Measurements from ENCODE around the gene KASH5. TPM values are rescaled to one million over a fixed set of nuclear protein-coding genes. Genes with fewer than 3 reads are reported as not detected.

Gene KASH5
- total RNA-seq, 1 experiment from 2014 or later = 0.42 TPM

- no peak for ATAC-seq
- peaks cover 36% of the 10 kb centered on the region for H3K4me1 Mint-ChIP-seq
- peaks cover 3% of the 10 kb centered on the region; the same call in 1 of the 2 replicates for H3K36me3 Mint-ChIP-seq
- H3K27me3 Mint-ChIP-seq (ENCODE audit: low read depth) = peaks cover 100% of the 10 kb centered on the region
- no peak for DNase-seq (ENCODE audit: low spot score)
- POLR2A ChIA-PET = interaction anchor here (0.7 to 1.6 kb wide), 4 partner anchors 18 to 60 kb away, joined by 3 to 7 read pairs (median 5); partner anchors contain the start of genes ALDH16A1 and RPS11
- TF ChIP-seq ZNF396 (CRISPR knock-in tag; IDR thresholded peaks at IDR 0.05; ENCODE audit: borderline replicate concordance) (no peak), ZNF121 (CRISPR knock-in tag; IDR thresholded peaks at IDR 0.05) (peak; percentile 53; the same call in 1 of the 2 replicates), KAT7 (CRISPR knock-in tag; IDR thresholded peaks at IDR 0.05; ENCODE audit: borderline replicate concordance) (no peak), HMGA2 (CRISPR knock-in tag; IDR thresholded peaks at IDR 0.05) (no peak), NFATC4 (CRISPR knock-in tag; IDR thresholded peaks at IDR 0.05) (no peak), RELA (CRISPR knock-in tag; IDR thresholded peaks at IDR 0.05; ENCODE audit: borderline replicate concordance) (no peak)
- CTCF ChIA-PET = interaction anchor here (0.7 to 2.6 kb wide), 19 partner anchors 10 to 436 kb away, joined by 3 to 28 read pairs (median 5); partner anchors contain the start of genes ALDH16A1, DKKL1, GFY and PIH1D1
- peaks cover 11% of the 10 kb centered on the region for H3K9me3 Mint-ChIP-seq
- peak overlapping the region; percentile 66 for H3K4me3 Mint-ChIP-seq
- peak overlapping the region; percentile 84 for H3K27ac Mint-ChIP-seq
Measured at GRCh38 chr19:49435670-49436069, 47.6 kb downstream of the KASH5 start.

DNA sequence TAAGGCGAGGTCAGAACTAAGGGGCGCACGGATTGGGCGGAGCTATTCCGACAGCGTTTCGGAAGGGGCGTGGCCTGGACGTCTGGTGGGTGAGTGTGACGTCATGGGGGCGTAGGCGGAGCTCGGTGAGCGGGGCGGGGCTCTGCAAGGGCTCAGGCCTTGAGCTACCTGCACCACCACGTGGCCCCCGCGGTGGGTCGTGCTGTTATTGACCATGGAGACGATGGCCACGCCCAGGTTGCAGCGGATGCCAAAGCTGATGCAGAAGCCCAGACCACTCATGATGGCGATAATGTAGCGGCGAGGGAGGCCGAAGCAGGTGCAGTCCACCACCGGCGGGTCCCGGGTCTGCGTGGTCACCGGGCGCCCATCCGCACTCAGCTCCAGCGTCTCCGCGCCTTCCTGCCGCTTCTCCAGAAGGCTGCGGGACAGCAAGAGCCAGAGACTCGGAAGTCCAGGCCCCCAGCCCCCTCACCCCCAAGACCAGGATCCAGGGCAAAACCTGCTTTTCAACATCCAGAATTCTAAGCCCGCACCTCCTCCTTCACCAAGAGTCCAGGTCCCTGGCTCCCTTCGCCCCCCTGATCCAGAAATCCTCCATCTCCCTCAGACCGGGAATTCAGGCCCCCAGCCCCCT lies 48.5 kb downstream of the KASH5 start:
- peaks cover 11% of the 10 kb centered on the region for H3K9me3 Mint-ChIP-seq
- TF ChIP-seq NFYB (CRISPR knock-in tag; conservative IDR thresholded peaks at IDR 0.05; ENCODE audit: low read depth) = no peak
- TF ChIP-seq, protein P1, sequence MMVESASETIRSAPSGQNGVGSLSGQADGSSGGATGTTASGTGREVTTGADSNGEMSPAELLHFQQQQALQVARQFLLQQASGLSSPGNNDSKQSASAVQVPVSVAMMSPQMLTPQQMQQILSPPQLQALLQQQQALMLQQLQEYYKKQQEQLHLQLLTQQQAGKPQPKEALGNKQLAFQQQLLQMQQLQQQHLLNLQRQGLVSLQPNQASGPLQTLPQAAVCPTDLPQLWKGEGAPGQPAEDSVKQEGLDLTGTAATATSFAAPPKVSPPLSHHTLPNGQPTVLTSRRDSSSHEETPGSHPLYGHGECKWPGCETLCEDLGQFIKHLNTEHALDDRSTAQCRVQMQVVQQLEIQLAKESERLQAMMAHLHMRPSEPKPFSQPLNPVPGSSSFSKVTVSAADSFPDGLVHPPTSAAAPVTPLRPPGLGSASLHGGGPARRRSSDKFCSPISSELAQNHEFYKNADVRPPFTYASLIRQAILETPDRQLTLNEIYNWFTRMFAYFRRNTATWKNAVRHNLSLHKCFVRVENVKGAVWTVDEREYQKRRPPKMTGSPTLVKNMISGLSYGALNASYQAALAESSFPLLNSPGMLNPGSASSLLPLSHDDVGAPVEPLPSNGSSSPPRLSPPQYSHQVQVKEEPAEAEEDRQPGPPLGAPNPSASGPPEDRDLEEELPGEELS (CRISPR knock-in tag; IDR thresholded peaks at IDR 0.05) = 0 out of 2 replicates have a peak, but pooled peaks have one; percentile 16
- TF ChIP-seq, protein P2, sequence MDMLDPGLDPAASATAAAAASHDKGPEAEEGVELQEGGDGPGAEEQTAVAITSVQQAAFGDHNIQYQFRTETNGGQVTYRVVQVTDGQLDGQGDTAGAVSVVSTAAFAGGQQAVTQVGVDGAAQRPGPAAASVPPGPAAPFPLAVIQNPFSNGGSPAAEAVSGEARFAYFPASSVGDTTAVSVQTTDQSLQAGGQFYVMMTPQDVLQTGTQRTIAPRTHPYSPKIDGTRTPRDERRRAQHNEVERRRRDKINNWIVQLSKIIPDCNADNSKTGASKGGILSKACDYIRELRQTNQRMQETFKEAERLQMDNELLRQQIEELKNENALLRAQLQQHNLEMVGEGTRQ (CRISPR knock-in tag; IDR thresholded peaks at IDR 0.05) = peak; percentile 84
- TF ChIP-seq, protein P3, sequence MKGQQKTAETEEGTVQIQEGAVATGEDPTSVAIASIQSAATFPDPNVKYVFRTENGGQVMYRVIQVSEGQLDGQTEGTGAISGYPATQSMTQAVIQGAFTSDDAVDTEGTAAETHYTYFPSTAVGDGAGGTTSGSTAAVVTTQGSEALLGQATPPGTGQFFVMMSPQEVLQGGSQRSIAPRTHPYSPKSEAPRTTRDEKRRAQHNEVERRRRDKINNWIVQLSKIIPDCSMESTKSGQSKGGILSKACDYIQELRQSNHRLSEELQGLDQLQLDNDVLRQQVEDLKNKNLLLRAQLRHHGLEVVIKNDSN (CRISPR knock-in tag; IDR thresholded peaks at IDR 0.05) = peak; percentile 89
- peak; percentile 81 for TF ChIP-seq SP1 (CRISPR knock-in tag; conservative IDR thresholded peaks at IDR 0.05)
- TF ChIP-seq TEAD1 (CRISPR knock-in tag; IDR thresholded peaks at IDR 0.05) = 0 out of 2 replicates have a peak, but pooled peaks have one; percentile 27
- TF ChIP-seq ETV6 (CRISPR knock-in tag; IDR thresholded peaks at IDR 0.05) = no peak
- TF ChIP-seq ZNF263 (CRISPR knock-in tag; IDR thresholded peaks at IDR 0.05; ENCODE audit: low read depth) = no peak
- peak; percentile 83; the same call in 1 of the 2 replicates for TF ChIP-seq ZNF121 (CRISPR knock-in tag; IDR thresholded peaks at IDR 0.05)
- TF ChIP-seq FOXK1 (CRISPR knock-in tag; IDR thresholded peaks at IDR 0.05) = peak; percentile 41; the same call in 1 of the 2 replicates
- TF ChIP-seq MAX (CRISPR knock-in tag; IDR thresholded peaks at IDR 0.05) = peak; percentile 94
- TF ChIP-seq, protein P4, sequence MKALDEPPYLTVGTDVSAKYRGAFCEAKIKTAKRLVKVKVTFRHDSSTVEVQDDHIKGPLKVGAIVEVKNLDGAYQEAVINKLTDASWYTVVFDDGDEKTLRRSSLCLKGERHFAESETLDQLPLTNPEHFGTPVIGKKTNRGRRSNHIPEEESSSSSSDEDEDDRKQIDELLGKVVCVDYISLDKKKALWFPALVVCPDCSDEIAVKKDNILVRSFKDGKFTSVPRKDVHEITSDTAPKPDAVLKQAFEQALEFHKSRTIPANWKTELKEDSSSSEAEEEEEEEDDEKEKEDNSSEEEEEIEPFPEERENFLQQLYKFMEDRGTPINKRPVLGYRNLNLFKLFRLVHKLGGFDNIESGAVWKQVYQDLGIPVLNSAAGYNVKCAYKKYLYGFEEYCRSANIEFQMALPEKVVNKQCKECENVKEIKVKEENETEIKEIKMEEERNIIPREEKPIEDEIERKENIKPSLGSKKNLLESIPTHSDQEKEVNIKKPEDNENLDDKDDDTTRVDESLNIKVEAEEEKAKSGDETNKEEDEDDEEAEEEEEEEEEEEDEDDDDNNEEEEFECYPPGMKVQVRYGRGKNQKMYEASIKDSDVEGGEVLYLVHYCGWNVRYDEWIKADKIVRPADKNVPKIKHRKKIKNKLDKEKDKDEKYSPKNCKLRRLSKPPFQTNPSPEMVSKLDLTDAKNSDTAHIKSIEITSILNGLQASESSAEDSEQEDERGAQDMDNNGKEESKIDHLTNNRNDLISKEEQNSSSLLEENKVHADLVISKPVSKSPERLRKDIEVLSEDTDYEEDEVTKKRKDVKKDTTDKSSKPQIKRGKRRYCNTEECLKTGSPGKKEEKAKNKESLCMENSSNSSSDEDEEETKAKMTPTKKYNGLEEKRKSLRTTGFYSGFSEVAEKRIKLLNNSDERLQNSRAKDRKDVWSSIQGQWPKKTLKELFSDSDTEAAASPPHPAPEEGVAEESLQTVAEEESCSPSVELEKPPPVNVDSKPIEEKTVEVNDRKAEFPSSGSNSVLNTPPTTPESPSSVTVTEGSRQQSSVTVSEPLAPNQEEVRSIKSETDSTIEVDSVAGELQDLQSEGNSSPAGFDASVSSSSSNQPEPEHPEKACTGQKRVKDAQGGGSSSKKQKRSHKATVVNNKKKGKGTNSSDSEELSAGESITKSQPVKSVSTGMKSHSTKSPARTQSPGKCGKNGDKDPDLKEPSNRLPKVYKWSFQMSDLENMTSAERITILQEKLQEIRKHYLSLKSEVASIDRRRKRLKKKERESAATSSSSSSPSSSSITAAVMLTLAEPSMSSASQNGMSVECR (CRISPR knock-in tag; IDR thresholded peaks at IDR 0.05; ENCODE audit: borderline replicate concordance) = 0 out of 2 replicates have a peak, but pooled peaks have one; percentile 45
- ATAC-seq (peak; percentile 67), DNase-seq (ENCODE audit: low spot score) (peak; percentile 98)
- CTCF ChIA-PET = interaction anchor here (0.6 to 2.6 kb wide), 19 partner anchors 9 to 437 kb away, joined by 3 to 28 read pairs (median 5); partner anchors contain the start of genes ALDH16A1, DKKL1, GFY and PIH1D1
- H3K4me1 Mint-ChIP-seq = peaks cover 35% of the 10 kb centered on the region
- H3K36me3 Mint-ChIP-seq = peaks cover 3% of the 10 kb centered on the region; the same call in 1 of the 2 replicates
- H3K27me3 Mint-ChIP-seq (ENCODE audit: low read depth) = peaks cover 98% of the 10 kb centered on the region
- POLR2A ChIA-PET = interaction anchor here (0.6 to 1.6 kb wide), 8 partner anchors 11 to 88 kb away, joined by 3 to 7 read pairs (median 4); partner anchors contain the start of genes ALDH16A1, GFY and RPS11
- no peak overlapping the region for H3K27ac Mint-ChIP-seq
- peak overlapping the region; percentile 66 for H3K4me3 Mint-ChIP-seq
